ENCODE measurements around the gene OTUB1. TPM values are rescaled to one million over a fixed set of nuclear protein-coding genes. Genes with fewer than 3 reads are reported as not detected.
"Not testable (repeated sequence)": the region's sequence is repeated elsewhere in the genome, so short reads cannot be mapped to it uniquely, and the experiment has no call there.

OTUB1 gene
- total RNA-seq: 55.7 and 71.0 TPM in 2 replicates

GRCh38 chr11:63986156-63986931 lies at the start of gene OTUB1:
Gene OTUB1, plus strand, starts transcription at chr11:63986438. Its CDS starts 19 bp downstream, at chr11:63986457.
- DNase-seq (ENCODE audit: low read depth): peak; percentile 86

- DNase-seq (ENCODE audit: low read depth): no peak
These were observed 48.3 kb upstream of the OTUB1 start for GRCh38 chr11:63937713-63938478.

- DNase-seq (ENCODE audit: low read depth): peak; percentile 98
These were observed 47.5 kb upstream of the OTUB1 start, which contains the start of gene NAA40 for GRCh38 chr11:63938479-63939396. Gene NAA40, plus strand, starts transcription at chr11:63939002. Its CDS starts 95 bp downstream, at chr11:63939097.

GRCh38 chr11:63939397-63939891 lies 46.8 kb upstream of the OTUB1 start:
- DNase-seq (ENCODE audit: low read depth): peak; percentile 28

- no peak for DNase-seq (ENCODE audit: low read depth)
These were observed 45.5 kb upstream of the OTUB1 start for GRCh38 chr11:63940786-63941185.

- DNase-seq (ENCODE audit: low read depth): no peak
These were observed 44.3 kb upstream of the OTUB1 start for GRCh38 chr11:63941901-63942300.

- no peak for DNase-seq (ENCODE audit: low read depth)
These were observed 43.4 kb upstream of the OTUB1 start for GRCh38 chr11:63942803-63943202.

- DNase-seq (ENCODE audit: low read depth): no peak
These were observed 41.3 kb upstream of the OTUB1 start for GRCh38 chr11:63944987-63945386.

- DNase-seq (ENCODE audit: low read depth): peak; percentile 62
These were observed 40.6 kb upstream of the OTUB1 start for GRCh38 chr11:63945477-63946163.

- DNase-seq (ENCODE audit: low read depth): no peak
These were observed 34.3 kb upstream of the OTUB1 start for GRCh38 chr11:63951779-63952536.

- no peak for DNase-seq (ENCODE audit: low read depth)
These were observed 33.7 kb upstream of the OTUB1 start for GRCh38 chr11:63952570-63952969.

- no peak for DNase-seq (ENCODE audit: low read depth)
These were observed 28.2 kb upstream of the OTUB1 start for GRCh38 chr11:63958008-63958407.

GRCh38 chr11:63961608-63962412 lies 24.4 kb upstream of the OTUB1 start:
- no peak for DNase-seq (ENCODE audit: low read depth)

GRCh38 chr11:63963895-63964294 lies 22.3 kb upstream of the OTUB1 start:
- not testable (repeated sequence) for DNase-seq (ENCODE audit: low read depth)

GRCh38 chr11:63966444-63966843 lies 19.8 kb upstream of the OTUB1 start:
- DNase-seq (ENCODE audit: low read depth): peak; percentile 26

GRCh38 chr11:63969461-63969860 lies 16.8 kb upstream of the OTUB1 start:
- no peak for DNase-seq (ENCODE audit: low read depth)

- no peak for DNase-seq (ENCODE audit: low read depth)
These were observed 15.3 kb upstream of the OTUB1 start for GRCh38 chr11:63970902-63971301.

- DNase-seq (ENCODE audit: low read depth): not testable (repeated sequence)
These were observed 12.4 kb upstream of the OTUB1 start for GRCh38 chr11:63973912-63974258.
